Transverse colon (tissue), 4 donors: Measurements from ENCODE around the gene PID1. TPM values are rescaled to one million over a fixed set of nuclear protein-coding genes. Genes with fewer than 3 reads are reported as not detected.
"Not testable (repeated sequence)": the region's sequence is repeated elsewhere in the genome, so short reads cannot be mapped to it uniquely, and the experiment has no call there.

Experiments
- DNase-seq: peaks from one replicate; pipeline ENCODE4 v3.0.0-alpha.2; 2019
- H3K27ac ChIP-seq, 4 donors: fragments of 200-600 bp; sonication (generic); 2 replicates each; pipeline ENCODE4 v1.5.1; 2016 to 2018; ENCODE audit warnings: inconsistent platforms in 4 of 4
- H3K27me3 ChIP-seq: fragments of 200-600 bp; sonication (generic); 2 replicates; pipeline ENCODE4 v1.5.1; 2017; ENCODE audit warnings: inconsistent platforms
- H3K36me3 ChIP-seq, 4 donors: fragments of 200-600 bp; sonication (generic); 2 replicates each; pipeline ENCODE4 v1.5.1; 2017 to 2019; ENCODE audit warnings: inconsistent platforms in 4 of 4
- H3K4me1 ChIP-seq, 4 donors: fragments of 200-600 bp; sonication (generic); 2 replicates each; pipeline ENCODE4 v1.5.1; 2017 to 2020; ENCODE audit warnings: inconsistent platforms in 4 of 4
- H3K4me3 ChIP-seq, 4 donors: fragments of 200-600 bp; sonication (generic); 1 replicate in 1 of 4; 2 replicates in 3 of 4; pipeline versions ENCODE4 v1.5.1 to v1.6.1; 2017 to 2019; ENCODE audit warnings: inconsistent platforms in 4 of 4
- H3K9me3 ChIP-seq, 2 donors: fragments of 200-600 bp; sonication (generic); 2 replicates each; pipeline ENCODE4 v1.5.1; 2017 to 2019; ENCODE audit warnings: inconsistent platforms in 2 of 2
- CTCF ChIP-seq, 5 experiments: fragments of 200-600 bp in 3 of 5; fragments of 450-650 bp in 2 of 5; sonication (generic) in 3 of 5; IDR thresholded peaks; 1 replicate in 2 of 5; 2 replicates in 3 of 5; pipeline ENCODE4 v1.5.1; 2016 to 2017; ENCODE audit warnings: antibody characterized with exemption in 5 of 5, inconsistent platforms in 3 of 5, mild to moderate bottlenecking in 2 of 5, moderate library complexity in 1 of 5
- EP300 ChIP-seq: sonication (generic); formaldehyde crosslinking; IDR thresholded peaks from one replicate; pipeline ENCODE4 v1.6.1; 2017; ENCODE audit warnings: antibody characterized with exemption, low read depth
- POLR2A ChIP-seq: fragments of 450-650 bp; IDR thresholded peaks from one replicate; pipeline ENCODE4 v1.6.1; 2016; ENCODE audit warnings: antibody characterized with exemption, mild to moderate bottlenecking, moderate library complexity
- POLR2AphosphoS5 ChIP-seq, 3 donors: sonication (generic); formaldehyde crosslinking; IDR thresholded peaks; one replicate each; pipeline ENCODE4 v1.6.1; 2016; ENCODE audit warnings: antibody characterized with exemption in 3 of 3
- WGBS, 2 donors: methylation state at CpG; one replicate each; pipeline ENCODE4 v1.1.5; 2018; ENCODE audit warnings: low coverage in 1 of 2; 5-methylcytosine and 5-hydroxymethylcytosine counted together
- in situ Hi-C, 4 donors: fragments of 200-750 bp; cut with MboI; loops; one replicate each; pipeline versions ENCODE4 v1.15.0 to v1.15.1; 2017; ENCODE audit warnings: low sequenced_read_pairs in 3 of 4, low pct_ligation_motif_present in 1 of 4, low pct_unique_long_range_greater_than_20kb in 1 of 4
- intact Hi-C: fragments of 100-400 bp; cut with DNase I; formaldehyde crosslinking; loops from one replicate; pipeline ENCODE4 v1.15.1; 2023; ENCODE audit warnings: low total_unique reads
- total RNA-seq, 4 donors: library from RNA; depleted of rRNA; stranded (reverse); fragments of >200 nt; gene quantifications; one replicate each; pipeline ENCODE4 v1.1.0, GENCODE V29; 2016

Gene PID1
- total RNA-seq, 4 donors from 2014 or later, result 21.6 to 54.6 (median 27.9) TPM

DNA sequence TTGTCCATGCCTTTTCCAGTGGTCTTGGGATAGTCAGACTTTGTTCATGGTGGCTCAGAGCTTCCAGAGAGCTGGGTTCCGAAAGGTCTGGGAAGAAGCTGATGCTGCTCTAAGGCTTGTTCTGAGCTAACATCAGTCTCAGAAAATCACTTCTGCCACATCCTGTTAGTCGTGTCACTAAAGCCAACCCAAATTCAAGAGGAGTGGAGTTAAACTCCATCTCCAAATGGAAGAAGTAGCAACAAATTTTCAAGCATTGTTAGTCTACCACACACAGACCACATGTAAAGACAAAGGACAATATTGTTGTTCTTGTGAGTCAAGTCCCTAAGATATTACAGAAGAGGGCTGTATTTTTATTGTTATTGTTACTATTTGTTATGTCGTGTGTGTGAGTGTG lies 77.8 kb downstream of the PID1 start:
- Histone ChIP-seq H3K9me3 (no peaks in the 10 kb centered on the region), H3K36me3 (no peaks in the 10 kb centered on the region), H3K4me3 (no peak overlapping the region), H3K27ac (no peak overlapping the region), H3K27me3 (no peaks in the 10 kb centered on the region), H3K4me1 (no peaks in the 10 kb centered on the region)
- intact Hi-C loops (no loop called here), in situ Hi-C loops (no loop called here)
- DNase-seq, result no peak
- TF ChIP-seq POLR2AphosphoS5 (IDR thresholded peaks at IDR 0.05) (no peak), POLR2A (no peak), EP300 (no peak)
- WGBS, 2 donors, result 80 to 90% methylated on average over 1 to 3 of the region's 3 CpGs

DNA sequence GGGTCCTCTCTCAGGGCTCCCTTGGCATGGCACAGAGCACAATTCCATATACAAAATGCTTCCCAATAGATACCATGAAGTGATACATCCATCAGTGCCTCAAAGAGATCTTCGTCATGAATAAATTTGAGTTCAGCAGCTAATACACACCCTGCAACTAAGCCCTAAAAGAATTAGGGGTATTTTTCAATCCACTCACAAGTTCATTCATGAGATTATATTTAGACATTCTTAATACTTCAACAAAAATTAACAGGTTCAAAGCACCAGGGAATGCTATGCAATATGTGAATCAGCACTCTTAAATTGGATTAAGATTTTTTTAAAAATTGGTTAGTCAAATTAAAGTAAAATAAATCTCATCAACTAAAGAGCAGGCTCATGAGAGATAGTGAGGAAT lies 79.7 kb downstream of the PID1 start:
- no peaks in the 10 kb centered on the region for H3K27me3 ChIP-seq
- no peak overlapping the region for H3K4me3 ChIP-seq
- intact Hi-C loops, result no loop called here
- in situ Hi-C loops, result no loop called here
- peaks cover 0 to 4% of the 10 kb centered on the region in 2 donors for H3K9me3 ChIP-seq
- no peak for TF ChIP-seq POLR2A
- 83 to 100% methylated on average over 1 of the region's 1 CpG for WGBS, 2 donors
- H3K4me1 ChIP-seq, result no peaks in the 10 kb centered on the region
- H3K27ac ChIP-seq, result no peak overlapping the region
- H3K36me3 ChIP-seq, result no peaks in the 10 kb centered on the region
- DNase-seq, result no peak

GRCh38 chr2:229187123-229187522 lies 84.0 kb downstream of the PID1 start:
- WGBS, 2 donors, result 67 to 80% methylated on average over 4 of the region's 4 CpGs
- H3K36me3 ChIP-seq, H3K9me3 ChIP-seq, H3K27me3 ChIP-seq, H3K4me1 ChIP-seq, H3K27ac ChIP-seq, H3K4me3 ChIP-seq, DNase-seq, intact Hi-C loops, in situ Hi-C loops: not testable (repeated sequence)

GRCh38 chr2:229181641-229182040 lies 89.4 kb downstream of the PID1 start:
- no peak overlapping the region for H3K4me3 ChIP-seq
- no peak for DNase-seq
- H3K27me3 ChIP-seq, result no peaks in the 10 kb centered on the region
- no peaks in the 10 kb centered on the region for H3K9me3 ChIP-seq
- in situ Hi-C loops (no loop called here), intact Hi-C loops (no loop called here)
- TF ChIP-seq POLR2A (no peak), CTCF (IDR thresholded peaks at IDR 0.05) (no peak), POLR2AphosphoS5 (IDR thresholded peaks at IDR 0.05) (no peak), EP300 (no peak)
- H3K4me1 ChIP-seq, result peaks cover 0 to 4% (median 0%) of the 10 kb centered on the region in 4 donors
- H3K27ac ChIP-seq, result no peak overlapping the region
- H3K36me3 ChIP-seq, result no peaks in the 10 kb centered on the region

GRCh38 chr2:229180658-229181057 lies 90.4 kb downstream of the PID1 start:
- intact Hi-C loops (no loop called here), in situ Hi-C loops (no loop called here)
- Histone ChIP-seq H3K4me1 (peaks cover 0 to 4% (median 0%) of the 10 kb centered on the region in 4 donors), H3K27me3 (no peaks in the 10 kb centered on the region), H3K27ac (no peak overlapping the region), H3K9me3 (no peaks in the 10 kb centered on the region), H3K36me3 (no peaks in the 10 kb centered on the region), H3K4me3 (no peak overlapping the region)
- TF ChIP-seq POLR2A (no peak), EP300 (no peak), CTCF (IDR thresholded peaks at IDR 0.05) (no peak), POLR2AphosphoS5 (IDR thresholded peaks at IDR 0.05) (no peak)
- no peak for DNase-seq
- 86 to 94% methylated on average over 4 to 26 of the region's 26 CpGs for WGBS, 2 donors

- intact Hi-C loops, result no loop called here
- H3K9me3 ChIP-seq, result no peaks in the 10 kb centered on the region
- H3K4me3 ChIP-seq, result no peak overlapping the region
- H3K4me1 ChIP-seq, result peaks cover 0 to 4% (median 0%) of the 10 kb centered on the region in 4 donors
- no peak for DNase-seq
- no peak overlapping the region for H3K27ac ChIP-seq
- H3K36me3 ChIP-seq, result no peaks in the 10 kb centered on the region
- H3K27me3 ChIP-seq, result no peaks in the 10 kb centered on the region
- in situ Hi-C loops, result no loop called here
- 30 to 53% methylated on average over 2 to 4 of the region's 4 CpGs for WGBS, 2 donors
- TF ChIP-seq POLR2A (no peak), POLR2AphosphoS5 (IDR thresholded peaks at IDR 0.05) (no peak), CTCF (IDR thresholded peaks at IDR 0.05) (no peak), EP300 (no peak)
These were observed 91.5 kb downstream of the PID1 start for GRCh38 chr2:229179628-229180027.
